ENCODE measurements around the gene LONRF3. TPM values are rescaled to one million over a fixed set of nuclear protein-coding genes. Genes with fewer than 3 reads are reported as not detected.
"Not testable (repeated sequence)": the region's sequence is repeated elsewhere in the genome, so short reads cannot be mapped to it uniquely, and the experiment has no call there.

LONRF3 gene
- total RNA-seq, 2 donors from 2014 or later: 3.6 to 8.8 TPM

DNA sequence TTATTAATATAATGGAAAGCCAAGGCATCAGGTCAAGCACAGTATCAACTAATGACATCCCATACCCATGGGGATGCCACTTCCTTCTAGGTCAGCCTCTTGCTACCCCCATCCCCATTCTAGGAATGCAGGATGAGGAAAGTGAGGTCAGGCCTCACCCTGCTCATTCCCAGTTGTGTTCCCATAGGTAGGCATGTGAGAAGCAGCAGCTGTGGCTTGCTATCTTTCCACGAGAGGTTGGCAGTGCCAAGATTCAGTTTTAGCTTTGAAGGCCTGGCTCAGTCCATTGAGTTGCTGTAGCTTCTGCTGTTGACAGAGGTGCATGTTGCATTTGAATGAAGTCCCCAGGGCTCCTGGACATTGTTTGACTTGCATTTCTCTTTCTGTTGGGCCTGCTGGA lies 15.5 kb downstream of the LONRF3 start:
- no peak overlapping the region for H3K4me3 ChIP-seq
- TF ChIP-seq, protein P1, sequence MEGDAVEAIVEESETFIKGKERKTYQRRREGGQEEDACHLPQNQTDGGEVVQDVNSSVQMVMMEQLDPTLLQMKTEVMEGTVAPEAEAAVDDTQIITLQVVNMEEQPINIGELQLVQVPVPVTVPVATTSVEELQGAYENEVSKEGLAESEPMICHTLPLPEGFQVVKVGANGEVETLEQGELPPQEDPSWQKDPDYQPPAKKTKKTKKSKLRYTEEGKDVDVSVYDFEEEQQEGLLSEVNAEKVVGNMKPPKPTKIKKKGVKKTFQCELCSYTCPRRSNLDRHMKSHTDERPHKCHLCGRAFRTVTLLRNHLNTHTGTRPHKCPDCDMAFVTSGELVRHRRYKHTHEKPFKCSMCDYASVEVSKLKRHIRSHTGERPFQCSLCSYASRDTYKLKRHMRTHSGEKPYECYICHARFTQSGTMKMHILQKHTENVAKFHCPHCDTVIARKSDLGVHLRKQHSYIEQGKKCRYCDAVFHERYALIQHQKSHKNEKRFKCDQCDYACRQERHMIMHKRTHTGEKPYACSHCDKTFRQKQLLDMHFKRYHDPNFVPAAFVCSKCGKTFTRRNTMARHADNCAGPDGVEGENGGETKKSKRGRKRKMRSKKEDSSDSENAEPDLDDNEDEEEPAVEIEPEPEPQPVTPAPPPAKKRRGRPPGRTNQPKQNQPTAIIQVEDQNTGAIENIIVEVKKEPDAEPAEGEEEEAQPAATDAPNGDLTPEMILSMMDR (IDR thresholded peaks at IDR 0.05): no peak
- H3K27me3 ChIP-seq: no peaks in the 10 kb centered on the region
- peaks cover 16% of the 10 kb centered on the region for H3K36me3 ChIP-seq
- no peak overlapping the region for H3K27ac ChIP-seq
- no peak for DNase-seq (ENCODE audit: low spot score)
- no peaks in the 10 kb centered on the region for H3K4me1 ChIP-seq
- H3K9me3 ChIP-seq: no peaks in the 10 kb centered on the region

DNA sequence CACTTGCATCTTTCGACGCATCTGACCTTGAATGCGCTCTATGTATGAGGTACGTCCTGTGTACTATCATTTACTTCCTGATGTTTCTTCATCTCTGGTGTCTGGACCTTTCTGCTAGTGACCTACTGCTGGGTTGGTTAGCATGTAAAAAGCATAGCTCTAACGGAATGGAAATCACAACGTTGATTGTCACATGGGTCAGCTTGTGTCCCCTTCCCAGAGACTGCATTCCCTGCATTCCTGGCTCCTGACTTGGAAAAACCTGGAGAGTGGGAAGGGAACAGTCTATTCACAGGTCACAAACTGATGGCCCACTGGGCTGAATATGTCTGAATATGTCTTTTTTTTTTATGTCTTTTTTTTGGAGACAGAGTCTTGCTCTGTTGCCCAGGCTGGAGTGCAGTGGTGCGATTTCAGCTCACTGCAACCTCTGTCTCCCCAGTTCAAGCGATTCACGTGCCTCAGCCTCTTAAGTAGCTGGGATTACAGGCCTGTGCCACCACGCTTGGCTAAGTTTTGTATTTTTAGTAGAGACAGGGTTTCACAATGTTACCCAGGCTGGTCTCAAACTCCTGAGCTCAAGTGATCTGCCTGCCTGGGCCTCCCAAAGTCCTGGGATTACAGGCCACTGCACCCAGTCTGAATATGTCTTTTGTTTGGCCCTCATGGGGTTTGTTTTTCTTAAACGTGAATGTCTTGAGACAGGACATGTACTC lies 16.3 kb downstream of the LONRF3 start:
- TF ChIP-seq, protein P1 (IDR thresholded peaks at IDR 0.05): no peak
- Histone ChIP-seq H3K27ac (no peak overlapping the region), H3K9me3 (no peaks in the 10 kb centered on the region), H3K27me3 (no peaks in the 10 kb centered on the region), H3K36me3 (peaks cover 16% of the 10 kb centered on the region), H3K4me3 (no peak overlapping the region), H3K4me1 (no peaks in the 10 kb centered on the region)
- DNase-seq (ENCODE audit: low spot score): no peak

DNA sequence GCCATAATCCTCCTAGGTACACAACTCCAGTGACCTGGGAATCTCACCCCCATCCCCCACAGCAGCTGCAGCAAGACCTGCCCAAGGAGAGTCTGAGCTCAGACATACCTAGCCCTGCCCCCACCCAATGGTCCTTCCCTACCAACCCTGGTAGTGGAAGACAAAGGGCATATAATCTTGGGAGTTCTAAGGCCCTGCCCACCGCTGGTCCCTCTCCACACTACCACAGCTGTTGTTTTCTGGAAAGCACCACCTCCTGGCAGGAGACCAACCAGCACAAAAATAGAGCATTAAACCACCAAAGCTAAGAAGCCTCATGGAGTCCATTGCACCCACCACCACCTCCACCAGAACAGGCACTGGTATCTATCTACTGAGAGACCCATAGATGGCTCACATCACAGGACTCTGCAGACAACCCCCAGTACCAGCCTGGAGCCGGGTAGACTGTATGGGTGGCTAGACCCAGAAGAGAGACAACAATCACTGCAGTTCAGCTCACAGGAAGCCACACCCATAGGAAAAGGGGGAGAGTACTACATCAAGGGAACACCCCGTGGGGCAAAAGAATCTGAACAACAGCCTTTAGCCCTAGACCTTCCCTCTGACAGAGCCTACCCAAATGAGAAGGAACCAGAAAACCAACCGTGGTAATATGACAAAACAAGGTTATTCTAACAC lies 18.2 kb downstream of the LONRF3 start:
- peaks cover 16% of the 10 kb centered on the region for H3K36me3 ChIP-seq
- not testable (repeated sequence) for H3K4me1 ChIP-seq; H3K9me3 ChIP-seq; DNase-seq (ENCODE audit: low spot score); H3K4me3 ChIP-seq; H3K27me3 ChIP-seq; H3K27ac ChIP-seq

DNA sequence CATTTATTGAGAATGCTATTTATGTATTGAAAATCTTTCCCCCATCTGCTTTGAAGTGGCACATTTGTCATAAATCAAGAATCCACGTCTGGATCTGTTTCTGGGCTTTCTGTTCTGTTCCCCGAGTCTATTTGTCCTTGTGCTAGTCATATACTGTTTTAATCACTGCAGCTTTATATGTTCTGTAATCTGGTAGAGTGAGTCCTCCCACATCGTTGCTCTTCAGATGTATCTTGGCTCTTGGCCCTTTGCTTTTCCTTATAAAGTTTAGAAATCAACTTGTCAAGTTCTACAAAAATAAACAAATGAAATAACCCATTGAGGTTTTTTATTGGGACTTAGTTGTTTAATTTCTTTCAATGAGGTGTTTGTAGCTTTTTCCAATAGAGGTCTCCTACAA lies 29.0 kb downstream of the LONRF3 start:
- TF ChIP-seq, protein P1 (IDR thresholded peaks at IDR 0.05): no peak
- H3K27ac ChIP-seq: no peak overlapping the region
- H3K27me3 ChIP-seq: no peaks in the 10 kb centered on the region
- peaks cover 7% of the 10 kb centered on the region for H3K36me3 ChIP-seq
- peaks cover 0 to 11% of the 10 kb centered on the region in 2 donors for H3K4me1 ChIP-seq
- H3K4me3 ChIP-seq: no peak overlapping the region
- H3K9me3 ChIP-seq: no peaks in the 10 kb centered on the region
- DNase-seq (ENCODE audit: low spot score): no peak

DNA sequence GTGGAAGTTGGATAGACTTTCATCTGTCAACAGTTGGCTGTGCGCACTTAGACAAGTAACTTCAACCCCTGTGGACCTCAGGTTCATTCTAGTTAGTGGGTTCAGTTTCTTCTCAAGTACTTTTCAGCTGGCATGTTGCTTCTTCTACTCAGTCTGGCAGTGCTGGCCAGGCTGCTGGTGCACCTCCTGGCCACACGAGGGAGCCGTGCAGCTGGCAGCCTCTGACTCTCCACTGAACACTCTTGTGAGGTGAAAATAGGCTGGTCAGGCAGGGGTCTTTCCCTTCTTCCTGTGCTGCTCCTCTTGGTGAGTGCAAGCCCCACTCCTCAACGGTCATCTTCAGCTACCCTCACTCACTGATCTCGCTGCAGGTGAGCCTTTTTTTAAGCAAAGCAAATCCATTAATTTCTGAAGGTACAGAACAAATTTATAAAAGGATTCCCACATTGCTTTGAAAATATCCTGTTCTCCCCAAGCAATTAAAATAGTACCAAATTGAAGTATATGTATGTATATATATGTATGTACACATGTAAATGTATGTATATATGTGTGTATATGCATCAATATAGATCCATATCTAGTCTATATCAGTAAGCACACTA lies 30.6 kb downstream of the LONRF3 start:
- Histone ChIP-seq H3K4me1 (peaks cover 0 to 11% of the 10 kb centered on the region in 2 donors), H3K36me3 (peaks cover 14% of the 10 kb centered on the region), H3K27me3 (no peaks in the 10 kb centered on the region), H3K9me3 (no peaks in the 10 kb centered on the region), H3K27ac (no peak overlapping the region), H3K4me3 (no peak overlapping the region)
- no peak for DNase-seq (ENCODE audit: low spot score)
- TF ChIP-seq, protein P1 (IDR thresholded peaks at IDR 0.05): peak; percentile 85 to 90

DNA sequence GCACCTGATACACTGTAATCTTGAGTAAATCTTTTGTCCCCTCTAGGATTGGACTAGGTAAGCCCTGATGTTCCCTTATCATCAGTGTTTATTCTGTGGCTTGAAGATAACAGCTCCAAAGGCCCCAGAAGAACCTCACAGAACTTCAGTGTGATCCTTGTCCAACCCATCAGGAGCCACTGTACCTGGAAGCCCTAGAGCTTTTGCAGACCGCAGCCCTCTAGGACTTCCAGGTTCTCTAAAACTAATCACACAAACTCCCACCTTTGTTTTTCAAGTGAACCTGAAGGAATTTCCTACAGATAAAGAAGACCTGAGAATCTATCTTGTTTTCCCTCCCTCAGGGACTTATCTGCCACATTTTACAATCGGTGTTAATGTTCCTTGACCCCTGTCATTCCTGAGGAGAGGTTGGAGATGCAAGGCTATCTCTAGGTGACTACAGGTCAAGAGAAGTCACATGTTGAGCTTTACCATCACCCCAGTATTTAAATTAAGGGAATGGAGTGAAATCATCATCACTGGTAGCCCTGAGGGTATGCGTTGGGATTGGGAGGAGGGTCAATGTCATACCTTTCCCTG lies 32.9 kb downstream of the LONRF3 start:
- Histone ChIP-seq H3K4me3 (no peak overlapping the region), H3K27me3 (no peaks in the 10 kb centered on the region), H3K36me3 (peaks cover 23% of the 10 kb centered on the region), H3K9me3 (no peaks in the 10 kb centered on the region), H3K4me1 (no peaks in the 10 kb centered on the region), H3K27ac (no peak overlapping the region)
- TF ChIP-seq, protein P1 (IDR thresholded peaks at IDR 0.05): no peak
- no peak for DNase-seq (ENCODE audit: low spot score)
